HepG2 (cell line): ENCODE results near the gene JMJD8. TPM values are rescaled to one million over a fixed set of nuclear protein-coding genes. Genes with fewer than 3 reads are reported as not detected.

ENCODE experiments used
- AKAP8 ChIP-seq: sonication (generic); formaldehyde crosslinking; IDR thresholded peaks from 2 replicates; pipeline ENCODE4 v1.5.1; 2020; ENCODE audit warnings: mild to moderate bottlenecking, missing genetic modification reagents
- BATF2 ChIP-seq: sonication (generic); formaldehyde crosslinking; IDR thresholded peaks from 2 replicates; pipeline ENCODE4 v1.8.0; 2022; ENCODE audit warnings: mild to moderate bottlenecking, missing genetic modification reagents, moderate library complexity
- DNMT3B ChIP-seq: conservative IDR thresholded peaks from 2 replicates; pipeline ENCODE4 v1.6.1; 2016; ENCODE audit warnings: missing biosample characterization, control low read depth
- FOSL1 ChIP-seq: sonication (generic); formaldehyde crosslinking; IDR thresholded peaks from 2 replicates; pipeline ENCODE4 v1.9.0; 2021; ENCODE audit warnings: missing genetic modification reagents, borderline replicate concordance
- HMG20A ChIP-seq: IDR thresholded peaks from 2 replicates; pipeline ENCODE4 v1.6.1; 2016; ENCODE audit warnings: borderline replicate concordance
- HMGA1 ChIP-seq: sonication (generic); formaldehyde crosslinking; conservative IDR thresholded peaks from 2 replicates; pipeline ENCODE4 v1.4.0; 2020; ENCODE audit warnings: missing genetic modification reagents
- MIER2 ChIP-seq: IDR thresholded peaks from 2 replicates; pipeline ENCODE4 v1.6.1; 2016; ENCODE audit warnings: missing biosample characterization, missing genetic modification reagents
- PHF21A ChIP-seq: sonication (generic); formaldehyde crosslinking; IDR thresholded peaks from 2 replicates; pipeline ENCODE4 v1.5.0; 2020; ENCODE audit warnings: mild to moderate bottlenecking, missing genetic modification reagents
- PITX1 ChIP-seq: sonication (generic); formaldehyde crosslinking; IDR thresholded peaks from 2 replicates; pipeline ENCODE4 v1.5.1; 2020; ENCODE audit warnings: mild to moderate bottlenecking, missing genetic modification reagents
- PRMT3 ChIP-seq: sonication (generic); formaldehyde crosslinking; IDR thresholded peaks from 2 replicates; pipeline ENCODE4 v1.8.1; 2022; ENCODE audit warnings: low read depth, mild to moderate bottlenecking, moderate library complexity, missing genetic modification reagents, borderline replicate concordance
- PRPF4 ChIP-seq: fragments of 200-400 bp; formaldehyde crosslinking; IDR thresholded peaks from 2 replicates; pipeline ENCODE4 v1.6.1; 2016; ENCODE audit warnings: low read length, low read depth; ENCODE audit not compliant: poor library complexity, severe bottlenecking
- RXRB ChIP-seq: IDR thresholded peaks from 2 replicates; pipeline ENCODE4 v1.6.1; 2016; ENCODE audit warnings: borderline replicate concordance, missing genetic modification reagents, missing compliant biosample characterization
- SRY ChIP-seq: sonication (generic); formaldehyde crosslinking; IDR thresholded peaks from 2 replicates; pipeline ENCODE4 v1.8.0; 2022; ENCODE audit warnings: mild to moderate bottlenecking, missing genetic modification reagents
- ZNF577 ChIP-seq: sonication (generic); formaldehyde crosslinking; IDR thresholded peaks from 2 replicates; pipeline ENCODE4 v1.4.0; 2020; ENCODE audit warnings: mild to moderate bottlenecking, low read depth, missing genetic modification reagents, borderline replicate concordance
- ZNF605 ChIP-seq: sonication (generic); formaldehyde crosslinking; IDR thresholded peaks from 2 replicates; pipeline ENCODE4 v1.8.0; 2022; ENCODE audit warnings: mild to moderate bottlenecking, missing genetic modification reagents
- ZNF609 ChIP-seq: sonication (generic); formaldehyde crosslinking; IDR thresholded peaks from 2 replicates; pipeline ENCODE4 v1.4.0; 2020; ENCODE audit warnings: mild to moderate bottlenecking, missing genetic modification reagents, borderline replicate concordance
- ZNF660 ChIP-seq: sonication (generic); formaldehyde crosslinking; IDR thresholded peaks from 2 replicates; pipeline ENCODE4 v1.5.1; 2020; ENCODE audit warnings: mild to moderate bottlenecking, low read depth, missing genetic modification reagents, borderline replicate concordance
- polyA plus RNA-seq, 8 experiments: library from polyadenylated mRNA; depleted of rRNA in 3 of 8; stranded (reverse) in 7 of 8; unstranded in 1 of 8; fragments of >200 nt; fragmentation: Illumina TruSeq in 4 of 8; extraction: Trizol in 4 of 8; gene quantifications; 2 replicates each; pipeline versions ENCODE4 v1.2.1 to v1.2.3, GENCODE V29; 2011 to 2016; ENCODE audit warnings: low read depth in 4 of 8, missing spikeins in 1 of 8, mixed read lengths in 1 of 8; ENCODE audit not compliant: insufficient read depth in 1 of 8
- total RNA-seq, 5 experiments: library from RNA; depleted of rRNA; stranded (reverse); fragments of >200 nt; fragmentation: Illumina TruSeq; extraction: Trizol; gene quantifications; 2 replicates each; pipeline ENCODE4 v1.2.3, GENCODE V29; 2016; ENCODE audit warnings: low read depth in 1 of 5
- TF ChIP-seq, protein P1 (sequence below): sonication (generic); formaldehyde crosslinking; IDR thresholded peaks from 2 replicates; pipeline ENCODE4 v1.5.1; 2020; ENCODE audit warnings: mild to moderate bottlenecking, missing genetic modification reagents, borderline replicate concordance
- TF ChIP-seq, protein P2 (sequence below): sonication (generic); formaldehyde crosslinking; IDR thresholded peaks from 2 replicates; pipeline ENCODE4 v1.4.0; 2020; ENCODE audit warnings: missing genetic modification reagents, low read depth, mild to moderate bottlenecking, borderline replicate concordance
- TF ChIP-seq, protein P3 (sequence below): sonication (generic); formaldehyde crosslinking; IDR thresholded peaks from 2 replicates; pipeline ENCODE4 v1.4.0; 2020; ENCODE audit warnings: low read depth, mild to moderate bottlenecking, missing genetic modification reagents

The JMJD8 gene
- total and polyA plus RNA-seq, 2 of the 13 experiments (the other 11 are each of a cell fraction or from before 2014, with no cell fraction given), result 2.6 to 11.8 TPM

DNA sequence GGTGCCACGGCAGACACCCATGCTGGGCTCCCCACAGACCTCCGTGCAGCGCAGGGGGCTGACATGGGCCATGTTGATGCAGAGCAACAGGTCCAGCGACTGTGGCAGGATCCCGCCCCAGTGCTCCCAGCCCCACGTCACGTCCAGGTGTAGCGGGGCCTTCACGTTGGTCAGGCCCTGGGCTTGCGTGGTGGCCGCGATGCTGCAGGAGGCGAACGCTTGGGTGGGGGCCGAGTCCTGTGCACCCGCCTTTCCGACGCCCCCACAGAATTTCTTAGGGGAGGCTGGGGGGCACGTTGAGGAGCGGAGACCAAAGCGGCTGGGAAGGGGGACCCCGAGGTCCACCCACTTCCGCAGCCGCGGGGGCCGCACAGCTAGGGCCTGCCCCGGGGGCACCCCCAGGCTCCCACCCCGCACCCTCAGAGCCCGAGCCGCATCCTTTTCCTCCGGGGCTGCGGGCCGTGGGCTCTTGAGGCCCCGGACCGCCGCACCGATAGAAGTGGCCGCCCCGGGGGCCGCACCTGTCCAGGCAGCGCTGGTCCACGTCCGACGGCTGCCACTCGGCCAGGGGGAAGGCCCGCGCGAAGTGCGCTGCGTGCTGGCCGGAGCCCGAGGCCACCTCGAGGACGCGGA is 48.4 kb downstream of the JMJD8 start (continued):
- TF ChIP-seq ZNF609 (CRISPR knock-in tag) (peak; percentile 75; the same call in 1 of the 2 replicates), AKAP8 (CRISPR knock-in tag) (peak; percentile 87), DNMT3B (no peak), RXRB (CRISPR knock-in tag) (no peak), MIER2 (CRISPR knock-in tag) (0 out of 2 replicates have a peak, but pooled peaks have one; percentile 1), ZNF660 (CRISPR knock-in tag) (no peak), PRMT3 (CRISPR knock-in tag) (no peak), ZNF605 (CRISPR knock-in tag) (peak; percentile 16; the same call in 1 of the 2 replicates), PHF21A (CRISPR knock-in tag) (peak; percentile 46; the same call in 1 of the 2 replicates), ZNF577 (no peak), PITX1 (no peak), HMGA1 (no peak), HMG20A (CRISPR knock-in tag) (no peak), FOSL1 (CRISPR knock-in tag) (no peak), PRPF4 (no peak), SRY (CRISPR knock-in tag) (peak; percentile 72; the same call in 1 of the 2 replicates), BATF2 (CRISPR knock-in tag) (no peak)
- TF ChIP-seq, protein P1, sequence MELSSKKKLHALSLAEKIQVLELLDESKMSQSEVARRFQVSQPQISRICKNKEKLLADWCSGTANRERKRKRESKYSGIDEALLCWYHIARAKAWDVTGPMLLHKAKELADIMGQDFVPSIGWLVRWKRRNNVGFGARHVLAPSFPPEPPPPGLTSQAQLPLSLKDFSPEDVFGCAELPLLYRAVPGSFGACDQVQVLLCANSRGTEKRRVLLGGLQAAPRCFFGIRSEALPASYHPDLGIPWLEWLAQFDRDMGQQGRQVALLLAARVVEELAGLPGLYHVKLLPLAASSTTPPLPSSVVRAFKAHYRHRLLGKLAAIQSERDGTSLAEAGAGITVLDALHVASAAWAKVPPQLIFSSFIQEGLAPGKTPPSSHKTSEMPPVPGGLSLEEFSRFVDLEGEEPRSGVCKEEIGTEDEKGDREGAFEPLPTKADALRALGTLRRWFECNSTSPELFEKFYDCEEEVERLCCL (CRISPR knock-in tag), result no peak
- TF ChIP-seq, protein P2, sequence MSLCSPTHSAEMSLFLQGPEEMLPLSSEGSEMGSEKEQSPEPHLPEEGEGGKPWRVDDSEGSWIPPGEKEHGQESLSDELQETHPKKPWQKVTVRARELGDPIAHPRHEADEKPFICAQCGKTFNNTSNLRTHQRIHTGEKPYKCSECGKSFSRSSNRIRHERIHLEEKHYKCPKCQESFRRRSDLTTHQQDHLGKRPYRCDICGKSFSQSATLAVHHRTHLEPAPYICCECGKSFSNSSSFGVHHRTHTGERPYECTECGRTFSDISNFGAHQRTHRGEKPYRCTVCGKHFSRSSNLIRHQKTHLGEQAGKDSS, result 0 out of 2 replicates have a peak, but pooled peaks have one; percentile 48
- TF ChIP-seq, protein P3, sequence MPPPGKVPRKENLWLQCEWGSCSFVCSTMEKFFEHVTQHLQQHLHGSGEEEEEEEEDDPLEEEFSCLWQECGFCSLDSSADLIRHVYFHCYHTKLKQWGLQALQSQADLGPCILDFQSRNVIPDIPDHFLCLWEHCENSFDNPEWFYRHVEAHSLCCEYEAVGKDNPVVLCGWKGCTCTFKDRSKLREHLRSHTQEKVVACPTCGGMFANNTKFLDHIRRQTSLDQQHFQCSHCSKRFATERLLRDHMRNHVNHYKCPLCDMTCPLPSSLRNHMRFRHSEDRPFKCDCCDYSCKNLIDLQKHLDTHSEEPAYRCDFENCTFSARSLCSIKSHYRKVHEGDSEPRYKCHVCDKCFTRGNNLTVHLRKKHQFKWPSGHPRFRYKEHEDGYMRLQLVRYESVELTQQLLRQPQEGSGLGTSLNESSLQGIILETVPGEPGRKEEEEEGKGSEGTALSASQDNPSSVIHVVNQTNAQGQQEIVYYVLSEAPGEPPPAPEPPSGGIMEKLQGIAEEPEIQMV (CRISPR knock-in tag), result no peak
